GM18867 (cell line): Measurements from ENCODE around the gene PTDSS2.

Experiments
- ATAC-seq: cut with Tn5 transposase; IDR thresholded peaks from one replicate; pipeline ENCODE4 v1.9.1; 2021; ENCODE audit warnings: mild to moderate bottlenecking, moderate library complexity; ENCODE audit not compliant: unreplicated experiment

Gene PTDSS2

GRCh38 chr11:445765-446588, 4.1 kb upstream of the PTDSS2 start:
- ATAC-seq, result no peak

- no peak for ATAC-seq
Measured at GRCh38 chr11:446891-447290, 3.2 kb upstream of the PTDSS2 start.

- ATAC-seq, result peak; percentile 44
Measured at GRCh38 chr11:447923-448731, 2.0 kb upstream of the PTDSS2 start.

GRCh38 chr11:450809-451451, 851 bp downstream of the PTDSS2 start:
- peak; percentile 14 for ATAC-seq

GRCh38 chr11:451738-452137, 1.7 kb downstream of the PTDSS2 start:
- no peak for ATAC-seq

- no peak for ATAC-seq
Measured at GRCh38 chr11:452203-452744, 2.2 kb downstream of the PTDSS2 start.

- ATAC-seq, result no peak
Measured at GRCh38 chr11:452916-453527, 2.9 kb downstream of the PTDSS2 start.

GRCh38 chr11:453564-453963, 3.5 kb downstream of the PTDSS2 start:
- ATAC-seq, result no peak

- ATAC-seq, result no peak
Measured at GRCh38 chr11:454043-454442, 4.0 kb downstream of the PTDSS2 start.

GRCh38 chr11:454801-455565, 4.9 kb downstream of the PTDSS2 start:
- no peak for ATAC-seq

- no peak for ATAC-seq
Measured at GRCh38 chr11:455566-456147, 5.6 kb downstream of the PTDSS2 start.

GRCh38 chr11:456533-456932, 6.5 kb downstream of the PTDSS2 start:
- no peak for ATAC-seq

- no peak for ATAC-seq
Measured at GRCh38 chr11:457111-457760, 7.2 kb downstream of the PTDSS2 start.

- ATAC-seq, result no peak
Measured at GRCh38 chr11:459511-460220, 9.6 kb downstream of the PTDSS2 start.

- no peak for ATAC-seq
Measured at GRCh38 chr11:460331-461199, 10.5 kb downstream of the PTDSS2 start.

- no peak for ATAC-seq
Measured at GRCh38 chr11:461626-462025, 11.5 kb downstream of the PTDSS2 start.

- ATAC-seq, result no peak
Measured at GRCh38 chr11:462107-462890, 12.2 kb downstream of the PTDSS2 start.
